HG03060 (cell line): ENCODE results near the gene MOV10L1.

Experiments used
- ATAC-seq: cut with Tn5 transposase; IDR thresholded peaks from one replicate; pipeline ENCODE4 v1.9.1; 2021; ENCODE audit warnings: low read depth, moderate number of reproducible peaks; ENCODE audit not compliant: unreplicated experiment

MOV10L1 gene

DNA sequence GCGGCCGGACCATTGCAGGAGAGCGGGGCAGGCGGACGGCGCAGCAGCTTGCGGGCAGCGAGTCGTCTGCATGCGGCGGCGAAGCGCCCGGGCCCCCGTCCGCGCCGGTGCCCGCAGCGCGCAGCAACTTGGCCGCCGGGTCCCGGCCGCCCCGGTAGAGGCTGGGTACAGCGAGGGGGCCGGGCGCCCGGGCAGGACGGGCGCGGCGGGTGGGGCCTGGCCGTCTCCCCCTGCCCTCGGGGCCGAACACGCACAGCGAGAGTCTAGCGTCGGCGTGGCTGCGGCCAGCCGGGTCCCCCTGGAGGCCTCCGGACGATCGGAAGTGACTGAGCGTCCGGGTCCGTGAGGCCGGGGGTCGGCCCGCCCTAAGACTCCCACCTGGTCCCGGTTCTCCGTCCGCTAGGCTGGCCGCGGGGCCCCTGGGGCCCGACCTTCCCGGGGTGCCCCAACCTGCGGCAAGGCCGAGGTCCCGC lies 95.1 kb downstream of the MOV10L1 start:
- no peak for ATAC-seq

DNA sequence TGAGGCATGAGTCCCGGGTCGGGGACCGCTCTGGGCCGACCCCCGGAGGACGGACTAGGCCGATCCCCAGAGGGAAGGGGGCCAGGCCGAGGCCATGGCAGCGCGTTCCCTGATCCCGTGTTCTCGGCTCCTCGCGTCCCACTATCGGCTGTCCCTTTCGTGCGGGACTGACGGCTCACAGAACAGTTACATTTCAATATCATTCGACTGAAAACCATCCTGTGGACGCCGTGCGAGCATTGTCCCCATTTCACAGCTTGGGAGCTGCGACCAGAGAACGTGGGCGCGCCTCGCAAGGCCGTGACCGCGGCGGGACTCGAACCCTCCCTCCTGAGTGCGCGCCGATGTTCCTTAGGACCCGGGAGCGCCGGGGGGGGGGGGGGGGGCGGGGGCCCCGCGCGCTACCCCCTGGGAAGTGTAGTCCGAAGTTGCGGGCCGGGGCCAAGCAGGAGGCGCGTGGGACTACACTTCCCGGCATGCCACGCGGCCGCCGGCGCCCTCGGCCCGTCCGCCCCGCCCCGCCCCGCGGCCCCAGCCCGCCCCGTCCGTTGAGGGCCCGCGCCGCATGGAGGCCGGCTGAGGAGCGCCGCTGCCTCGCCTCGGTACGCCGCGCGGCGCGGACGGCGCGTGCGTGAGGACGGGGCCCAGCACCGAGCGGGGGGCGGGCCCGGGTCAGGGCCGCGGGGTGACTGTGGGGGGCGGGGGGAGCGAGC lies 95.7 kb downstream of the MOV10L1 start, which contains the start of gene TRABD:
TRABD (plus strand) TSS at position 539 of the 713 bp plus-strand sequence. CDS start 7,148 bp downstream, outside the sequence.
- ATAC-seq = no peak

DNA sequence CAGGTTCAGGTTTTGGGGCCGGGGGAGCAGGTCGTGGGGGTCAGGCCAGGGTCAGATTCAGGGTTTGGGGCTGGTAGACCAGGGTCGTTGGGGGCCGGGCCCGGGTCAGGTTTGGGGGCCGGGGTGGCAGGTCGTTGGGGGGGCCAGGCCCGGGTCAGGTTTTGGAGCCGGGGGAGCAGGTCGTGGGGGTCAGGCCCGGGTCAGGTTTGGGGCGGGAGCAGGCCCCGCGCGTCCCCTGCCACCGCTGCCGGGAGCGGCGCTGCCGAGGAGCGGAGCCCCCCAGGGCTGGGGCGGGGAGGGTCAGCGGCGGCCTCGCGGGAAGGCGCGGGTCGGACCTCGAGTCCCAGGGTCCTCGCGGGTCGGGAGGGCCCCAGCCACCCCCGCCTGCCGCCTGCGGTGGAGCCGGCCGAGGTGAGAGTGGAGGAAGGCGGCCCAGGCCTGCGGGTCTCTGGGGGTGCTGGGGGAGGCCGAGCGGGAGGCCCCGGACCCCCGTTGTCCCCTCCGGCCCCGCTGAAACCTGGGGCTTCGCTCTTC lies 96.4 kb downstream of the MOV10L1 start:
- no peak for ATAC-seq

DNA sequence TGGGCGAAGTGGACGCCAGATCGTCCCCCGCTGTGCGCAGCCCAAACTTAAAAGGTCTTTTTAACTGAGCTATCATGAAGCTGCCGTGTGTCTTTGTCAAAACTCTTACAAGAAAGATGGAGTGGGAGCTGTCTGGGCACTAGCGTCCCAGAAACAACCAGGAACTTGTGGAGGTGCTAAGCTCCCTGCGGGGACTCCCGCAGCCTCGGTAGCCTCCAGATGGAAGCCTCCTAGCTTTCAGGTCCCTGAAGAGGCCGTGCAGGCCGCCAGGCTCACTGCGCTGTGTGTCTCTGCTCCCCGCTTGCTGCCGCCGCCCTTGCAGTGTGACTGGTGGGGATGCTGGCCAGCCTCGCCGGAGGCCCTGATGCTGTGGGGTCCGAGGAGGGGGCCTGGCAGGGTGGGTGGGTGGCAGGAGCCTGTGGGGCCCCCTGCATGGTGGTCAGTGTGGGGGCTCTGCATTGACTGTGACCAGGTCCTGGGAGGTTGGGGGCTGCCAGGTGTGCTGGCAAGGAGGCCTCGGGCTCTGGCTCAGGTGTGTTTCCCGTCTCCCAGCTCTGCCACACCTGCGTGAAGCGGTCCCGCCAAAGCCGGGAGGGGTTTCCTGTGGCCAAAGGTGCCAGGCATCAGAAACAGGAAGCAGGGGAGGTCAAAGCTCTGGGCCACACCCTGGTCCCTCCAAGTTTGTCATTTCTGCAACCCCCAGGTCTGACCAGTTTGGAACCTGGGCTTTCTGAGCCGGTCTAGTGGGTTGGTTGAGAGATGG lies 97.1 kb downstream of the MOV10L1 start:
- no peak for ATAC-seq

DNA sequence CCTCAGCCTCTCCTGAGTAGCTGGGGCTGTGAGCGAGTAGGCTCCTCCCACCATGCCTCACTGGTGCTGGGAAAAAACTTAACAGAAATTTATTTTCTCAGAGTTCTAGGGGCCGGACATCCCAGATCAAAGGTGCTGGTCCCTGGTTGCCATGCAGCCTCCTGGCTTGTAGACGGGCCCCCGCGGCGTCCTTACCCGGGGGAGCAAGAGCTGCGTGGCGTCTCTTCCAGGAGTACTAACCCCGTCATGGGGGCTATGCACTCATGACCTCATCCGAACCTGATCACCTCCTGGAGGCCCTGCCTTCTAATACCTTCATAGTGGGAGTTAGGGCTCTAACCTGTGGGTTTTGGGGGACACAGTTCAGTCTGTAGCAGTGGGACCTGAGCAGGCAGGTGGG lies 98.5 kb downstream of the MOV10L1 start:
- ATAC-seq = no peak

DNA sequence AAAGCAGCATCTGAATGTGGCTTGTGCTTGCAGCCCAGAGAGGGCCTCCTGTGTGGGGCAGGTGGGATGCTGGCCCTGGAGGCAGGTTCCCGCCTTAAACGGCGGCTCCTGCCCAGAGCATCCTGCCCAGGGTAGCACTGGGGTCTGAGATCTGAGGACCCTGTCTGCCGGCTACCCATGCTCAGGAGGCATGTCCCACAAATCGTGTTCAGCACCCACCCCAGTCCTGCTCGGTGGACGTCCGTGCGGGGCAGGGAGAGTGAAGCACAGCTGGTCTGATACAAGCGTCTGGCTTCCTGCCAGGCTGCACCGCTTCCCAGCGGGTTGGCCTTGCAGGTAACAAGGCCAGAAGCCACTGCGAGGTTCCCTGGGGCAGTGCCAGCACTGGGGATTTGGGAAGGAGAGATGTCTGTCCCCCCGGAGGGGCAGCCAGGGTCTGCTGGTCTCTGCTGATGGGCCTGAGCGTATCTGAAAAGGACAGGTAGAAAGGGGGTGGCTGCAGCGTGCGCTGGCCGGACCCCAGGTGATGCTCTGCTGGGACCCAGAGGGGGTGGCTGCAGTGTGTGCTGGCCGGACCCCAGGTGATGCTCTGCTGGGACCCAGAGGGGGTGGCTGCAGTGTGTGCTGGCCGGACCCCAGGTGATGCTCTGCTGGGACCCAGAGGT lies 99.5 kb downstream of the MOV10L1 start:
- ATAC-seq = no peak

DNA sequence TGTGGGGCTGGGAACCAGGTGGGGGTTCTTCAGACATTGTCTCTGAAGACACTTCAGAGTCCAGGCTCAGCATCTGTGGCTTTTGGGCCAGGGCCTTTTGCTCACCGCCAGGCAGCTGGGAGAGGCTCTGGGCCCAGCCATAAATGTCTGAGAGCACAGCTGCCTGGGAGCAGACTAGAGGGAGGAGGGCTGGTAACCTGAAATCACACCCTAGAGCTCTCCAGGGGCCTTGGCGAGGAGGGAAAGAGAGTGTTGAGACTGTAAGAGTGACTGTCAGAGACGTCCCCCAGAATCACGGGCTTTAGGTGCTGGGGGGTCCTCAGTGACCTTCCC lies 100.0 kb downstream of the MOV10L1 start:
- ATAC-seq = no peak

DNA sequence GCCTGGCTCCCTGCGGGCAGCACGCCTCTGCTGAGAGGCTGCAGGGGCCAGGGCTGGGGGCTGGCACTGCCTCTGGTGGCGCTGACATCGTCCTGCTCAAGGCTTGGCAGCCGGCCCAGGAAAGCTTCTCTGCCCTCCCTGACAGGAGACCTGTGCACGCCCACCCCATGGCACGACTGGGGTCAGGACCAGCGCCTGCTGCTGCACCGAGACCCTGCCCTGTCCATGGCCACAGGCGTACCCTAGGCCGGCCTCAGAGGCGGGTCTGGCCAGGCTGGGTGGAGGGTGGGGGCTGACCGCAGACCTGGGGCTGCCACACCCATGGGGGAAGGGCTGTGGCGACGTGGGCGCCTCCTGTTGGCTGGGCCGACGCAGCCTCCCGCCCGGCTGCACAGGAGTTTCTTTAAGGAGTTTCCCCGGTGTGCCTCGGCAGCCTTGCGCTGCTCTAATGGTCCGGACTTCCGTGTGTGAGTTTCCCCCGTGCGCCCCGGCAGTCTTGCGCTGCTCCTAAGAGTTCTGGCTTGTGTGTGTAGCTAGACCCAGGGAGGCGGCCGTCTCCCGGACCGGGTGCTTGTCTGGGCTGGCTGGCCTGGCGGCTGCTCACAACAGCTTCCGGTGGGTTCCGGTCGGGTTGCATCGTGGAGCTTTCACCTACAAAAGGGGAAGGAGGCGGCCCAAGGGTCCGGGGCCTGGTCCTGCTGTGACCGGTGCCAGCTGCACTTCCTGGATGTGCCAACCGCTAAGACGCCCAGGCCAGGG lies 100.6 kb downstream of the MOV10L1 start:
- peak; percentile 29 for ATAC-seq

DNA sequence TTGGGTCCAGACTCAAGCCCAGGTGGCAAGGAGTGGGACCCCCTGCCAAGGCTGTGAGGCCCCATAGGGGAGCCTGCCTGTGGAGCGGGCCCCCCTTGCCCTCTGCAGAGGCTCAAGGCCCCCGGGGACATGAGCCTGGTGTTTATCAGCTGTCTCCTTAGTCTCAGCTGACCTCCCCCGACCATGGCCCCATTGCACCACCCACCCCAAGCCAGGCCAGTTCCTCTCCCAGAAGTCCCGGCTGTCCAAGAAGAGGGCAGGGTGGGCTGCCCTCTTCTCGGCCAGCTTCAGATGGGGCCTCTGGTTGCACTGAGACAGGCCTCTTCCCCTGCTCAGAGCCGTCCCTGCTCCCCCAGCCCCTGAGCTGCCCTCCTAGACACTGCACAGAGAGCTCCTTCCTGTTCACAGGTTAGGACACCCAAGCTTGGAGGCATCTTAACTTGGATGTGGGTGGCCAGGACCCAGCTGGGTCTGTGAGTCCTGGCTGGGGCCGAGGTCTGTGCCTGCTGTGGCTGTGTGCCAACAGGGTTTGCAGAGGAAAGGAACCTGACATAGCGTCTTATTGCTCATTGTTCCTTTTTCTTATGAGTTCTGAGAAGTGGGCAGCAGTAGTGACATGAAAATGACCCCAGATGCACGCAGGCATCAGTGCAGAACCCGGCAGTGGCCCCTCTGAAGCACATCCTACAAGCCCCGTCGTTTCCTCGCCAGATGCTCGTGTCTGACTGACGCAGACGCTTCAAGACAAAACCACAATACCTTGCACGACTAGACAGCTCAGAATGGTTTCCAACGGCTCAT lies 101.3 kb downstream of the MOV10L1 start:
- ATAC-seq = peak; percentile 27

DNA sequence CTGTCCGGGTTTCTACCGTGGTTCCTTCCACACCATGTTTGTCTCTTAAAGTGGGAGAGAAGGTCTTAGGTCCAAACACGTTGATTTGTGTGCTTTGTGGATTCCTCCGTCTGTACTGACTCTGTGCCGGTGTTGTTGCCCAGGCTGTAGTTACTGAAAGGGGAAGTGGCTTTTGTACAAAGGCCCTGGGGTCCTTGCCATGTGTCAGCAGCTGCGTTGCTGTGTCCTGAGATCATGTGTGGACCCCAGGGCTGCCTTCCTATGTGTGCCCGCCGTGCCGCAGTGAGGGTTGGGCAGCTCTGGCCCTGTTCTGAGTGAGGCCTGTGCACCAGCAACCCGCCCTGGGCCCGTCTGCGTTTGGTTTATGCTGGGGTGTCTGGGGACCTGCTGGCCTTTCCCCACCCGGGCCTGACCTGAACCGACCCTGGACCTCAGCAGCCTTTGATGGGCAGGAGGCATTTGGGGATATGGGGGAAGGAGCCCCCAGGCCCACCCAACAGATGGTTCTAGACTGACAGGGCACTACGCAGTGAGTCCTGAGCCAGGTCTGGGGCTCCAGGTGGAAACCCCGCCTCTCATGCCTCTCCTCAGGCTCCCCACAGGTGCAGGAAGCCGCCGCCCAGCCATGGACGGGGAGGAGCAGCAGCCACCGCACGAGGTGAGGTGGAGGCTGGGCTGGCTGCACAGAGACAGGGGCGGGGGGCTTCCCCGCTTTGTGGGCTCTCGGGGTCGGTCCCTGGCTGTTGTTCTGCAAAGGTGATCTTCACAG lies 102.8 kb downstream of the MOV10L1 start:
- ATAC-seq = no peak

DNA sequence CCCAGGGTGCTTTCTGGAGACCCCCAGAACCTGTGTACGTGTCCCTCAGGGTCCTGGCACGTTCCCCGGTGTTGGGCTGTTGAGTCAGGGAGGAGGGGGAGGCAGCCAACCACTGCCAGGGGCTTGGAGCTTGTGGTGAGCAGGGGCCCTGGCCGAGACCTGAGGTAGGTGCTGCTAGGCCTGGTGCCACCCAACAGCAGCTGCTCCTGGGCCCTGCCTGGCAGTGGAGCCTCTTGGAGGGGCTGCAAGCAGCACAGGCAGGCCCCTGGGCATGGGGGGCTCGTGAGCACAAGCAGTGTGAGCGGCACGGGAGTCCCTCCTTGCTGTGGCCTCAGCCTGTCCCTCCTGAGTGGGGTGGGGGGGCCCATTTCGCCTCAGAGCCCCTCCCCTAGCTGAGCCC lies 103.8 kb downstream of the MOV10L1 start:
- no peak for ATAC-seq

DNA sequence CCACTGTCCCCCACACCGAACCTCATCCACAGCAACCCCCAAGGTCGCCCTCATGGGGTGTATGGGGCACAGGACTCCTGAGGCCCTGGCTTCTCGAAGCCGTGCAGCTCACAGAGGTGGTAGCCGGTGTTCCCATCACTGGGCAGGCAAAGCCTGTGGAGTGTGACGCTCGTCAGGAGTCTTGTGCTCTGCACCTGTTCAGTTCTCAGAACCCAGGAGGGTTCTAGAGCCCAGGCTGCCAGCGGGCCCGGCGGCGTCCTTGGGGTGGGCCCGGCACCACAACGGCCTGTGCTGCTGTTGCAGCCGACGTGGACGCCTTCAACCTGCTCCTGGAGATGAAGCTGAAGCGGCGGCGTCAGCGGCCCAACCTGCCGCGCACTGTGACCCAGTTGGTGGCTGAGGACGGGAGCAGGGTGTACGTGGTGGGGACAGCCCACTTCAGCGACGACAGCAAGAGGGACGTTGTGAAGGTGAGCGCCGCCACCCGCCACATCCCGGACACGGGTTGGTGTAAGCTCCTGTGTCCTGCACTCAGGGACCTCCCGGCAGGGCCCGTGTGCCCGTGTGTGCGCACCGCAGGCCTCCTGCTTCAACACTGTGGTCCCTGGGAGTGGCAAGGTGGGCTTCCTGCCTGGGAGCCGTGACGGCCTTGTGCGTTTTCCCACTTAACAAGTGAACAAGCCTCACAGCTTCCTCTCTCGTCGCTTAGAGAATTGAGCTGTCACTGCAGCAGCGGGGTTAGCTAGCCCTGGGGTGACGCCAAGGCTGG lies 104.4 kb downstream of the MOV10L1 start:
- ATAC-seq = no peak

DNA sequence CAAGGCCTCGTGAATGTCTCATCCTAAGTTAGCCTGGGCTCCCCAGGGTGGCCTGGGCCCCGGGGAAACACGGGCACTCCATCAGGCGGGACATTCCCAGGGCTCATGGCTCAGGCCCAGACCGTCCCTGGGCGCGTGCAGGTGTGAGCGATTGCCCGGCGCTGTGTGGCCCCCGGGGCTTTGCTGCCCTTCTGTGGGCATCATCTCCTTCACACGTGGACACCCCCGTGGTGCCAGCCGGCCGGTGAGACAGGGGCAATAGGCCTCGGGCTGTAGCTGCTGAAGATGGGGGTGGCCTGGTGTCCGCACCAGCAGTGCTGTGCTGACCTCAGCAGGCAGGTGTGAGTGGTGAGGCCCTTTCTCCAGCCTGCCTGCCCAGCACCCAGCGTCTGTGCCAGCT lies 106.5 kb downstream of the MOV10L1 start:
- no peak for ATAC-seq

DNA sequence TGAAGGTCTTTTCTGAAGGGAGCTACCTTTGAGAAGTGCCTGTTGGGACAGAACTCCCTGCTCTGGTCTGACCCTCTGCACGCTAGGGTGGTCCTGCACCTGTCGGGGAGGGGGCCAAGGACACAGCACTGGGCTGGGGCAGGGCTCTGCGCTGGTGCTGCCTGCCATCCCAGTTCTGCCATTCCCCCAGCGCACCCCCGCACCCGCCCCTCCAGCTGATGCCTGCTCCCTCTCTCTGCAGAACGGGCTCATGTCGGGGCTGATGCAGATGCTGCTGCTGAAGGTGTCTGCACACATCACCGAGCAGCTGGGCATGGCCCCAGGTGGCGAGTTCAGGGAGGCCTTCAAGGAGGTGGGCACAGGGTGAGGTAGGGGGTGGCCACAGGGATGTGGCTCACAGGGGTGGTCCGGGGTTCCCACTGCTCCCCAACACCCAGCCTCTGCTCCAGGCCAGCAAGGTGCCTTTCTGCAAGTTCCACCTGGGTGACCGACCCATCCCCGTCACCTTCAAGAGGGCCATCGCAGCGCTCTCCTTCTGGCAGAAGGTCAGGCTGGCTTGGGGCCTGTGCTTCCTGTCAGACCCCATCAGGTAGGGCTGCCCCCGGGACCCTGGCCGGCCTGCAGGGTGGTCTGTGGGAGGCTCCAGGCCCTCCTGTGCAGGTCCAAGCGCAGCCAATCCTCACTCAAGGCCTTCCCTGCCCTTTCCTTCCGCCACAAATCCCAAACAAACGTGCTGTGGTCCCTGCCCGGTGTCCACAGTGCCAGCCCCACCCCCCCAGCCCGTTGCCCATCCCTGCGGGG lies 107.4 kb downstream of the MOV10L1 start:
- no peak for ATAC-seq

DNA sequence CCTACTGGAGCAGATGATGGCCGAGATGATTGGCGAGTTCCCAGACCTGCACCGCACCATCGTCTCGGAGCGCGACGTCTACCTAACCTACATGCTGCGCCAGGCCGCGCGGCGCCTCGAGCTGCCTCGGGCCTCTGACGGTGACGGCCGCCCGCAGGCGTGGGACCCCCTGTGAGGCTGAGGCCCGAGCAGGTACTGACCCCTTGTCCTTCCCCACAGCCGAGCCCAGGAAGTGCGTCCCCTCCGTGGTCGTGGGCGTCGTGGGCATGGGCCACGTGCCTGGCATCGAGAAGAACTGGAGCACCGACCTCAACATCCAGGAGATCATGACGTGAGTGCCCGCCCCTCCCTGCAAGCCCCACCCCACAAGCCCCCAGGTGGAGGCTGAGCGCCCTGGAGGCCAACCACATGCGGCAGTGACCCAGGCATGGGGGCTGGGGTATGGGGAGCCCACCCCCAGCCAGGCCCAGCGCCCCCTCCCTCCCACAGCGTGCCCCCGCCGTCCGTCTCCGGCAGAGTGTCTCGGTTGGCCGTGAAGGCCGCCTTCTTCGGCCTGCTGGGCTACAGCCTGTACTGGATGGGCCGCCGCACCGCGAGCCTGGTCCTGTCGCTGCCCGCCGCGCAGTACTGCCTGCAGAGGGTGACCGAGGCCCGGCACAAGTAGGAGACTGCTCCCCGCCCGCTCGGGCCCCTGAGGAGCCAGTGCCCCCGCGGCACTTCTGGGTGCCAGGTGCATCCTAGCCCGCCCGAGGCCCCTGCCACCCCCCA lies 108.2 kb downstream of the MOV10L1 start:
- ATAC-seq = no peak

DNA sequence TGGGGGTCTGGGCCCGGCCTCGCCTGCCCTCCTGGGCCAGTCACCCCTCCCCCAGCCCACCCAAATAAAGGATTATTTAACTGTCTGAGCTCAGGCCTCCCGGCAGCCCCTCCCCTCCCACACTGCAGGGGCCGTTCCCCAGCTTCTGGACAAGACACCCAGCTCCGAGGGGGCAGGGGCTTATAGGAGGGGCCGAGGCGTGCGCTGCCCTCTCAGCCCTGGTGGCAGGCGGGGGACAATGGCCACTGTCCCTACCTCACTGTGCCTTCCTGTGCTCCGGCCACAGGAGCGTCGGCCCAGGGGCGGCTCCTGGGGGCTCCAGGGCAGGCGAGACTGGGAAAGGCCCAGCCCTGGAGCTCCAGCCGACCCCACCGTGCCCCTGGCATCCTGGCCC lies 108.8 kb downstream of the MOV10L1 start:
- ATAC-seq = no peak

DNA sequence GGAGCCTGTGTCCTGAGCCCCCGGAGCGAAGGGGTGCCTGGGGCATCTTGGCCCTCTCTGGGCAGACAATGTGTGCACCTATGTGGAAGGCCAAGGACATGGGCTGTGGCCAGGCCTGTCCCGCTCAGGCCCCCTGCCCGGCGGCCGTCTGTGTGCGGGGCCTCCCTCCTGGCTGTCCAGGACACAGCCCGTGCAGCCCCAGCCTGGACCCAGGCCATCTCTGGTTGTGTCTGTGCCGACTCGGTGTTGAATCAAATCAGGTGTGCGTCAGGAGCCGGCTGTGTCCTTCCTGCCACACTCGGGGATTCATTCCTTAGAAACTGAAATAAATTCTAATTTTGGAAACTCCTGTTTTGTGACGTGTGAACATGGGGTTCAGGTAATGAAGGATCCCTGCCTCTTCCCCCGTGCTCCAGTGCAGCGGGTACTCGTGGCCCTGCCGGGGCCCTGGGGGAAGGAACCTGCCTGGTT lies 109.5 kb downstream of the MOV10L1 start:
- no peak for ATAC-seq
